ENCODE results near the gene PROS1. TPM values are rescaled to one million over a fixed set of nuclear protein-coding genes. Genes with fewer than 3 reads are reported as not detected.
A peak's percentile ranks its signal among the peaks of the same experiment; 100 is the strongest.
"Not testable (repeated sequence)": the region's sequence is repeated elsewhere in the genome, so short reads cannot be mapped to it uniquely, and the experiment has no call there.

The PROS1 gene
- total RNA-seq, 6 experiments from 2014 or later: 157 to 215 (median 183) TPM

GRCh38 chr3:93926789-93927188, 46.9 kb downstream of the PROS1 start:
- Histone ChIP-seq H3K4me1 (peaks cover 0 to 24% (median 2%) of the 10 kb centered on the region in 4 donors), H3K9me3 (no peaks in the 10 kb centered on the region), H3K27ac (peak overlapping the region in 1 of 3 donors; percentile 36), H3K4me3 (no peak overlapping the region), H3K27me3 (no peaks in the 10 kb centered on the region), H3K36me3 (no peaks in the 10 kb centered on the region)
- intact Hi-C loops (cut with DNase I): no loop called here
- TF ChIP-seq CTCF (IDR thresholded peaks at IDR 0.05) (no peak), POLR2A (IDR thresholded peaks at IDR 0.05) (no peak)
- ATAC-seq (peak in 3 of 4 donors; percentile 43 to 73 (median 48)), DNase-seq (no peak)

GRCh38 chr3:93924491-93924890, 49.2 kb downstream of the PROS1 start:
- no peak for ATAC-seq
- no peak for DNase-seq
- peaks cover 0 to 9% (median 2%) of the 10 kb centered on the region in 4 donors for H3K4me1 ChIP-seq
- no peak for TF ChIP-seq CTCF (IDR thresholded peaks at IDR 0.05)
- no peak for TF ChIP-seq POLR2A (IDR thresholded peaks at IDR 0.05)
- intact Hi-C loops (cut with DNase I): no loop called here
- 84% methylated on average over 2 of the region's 2 CpGs for WGBS (ENCODE audit: insufficient coverage, low coverage, low lambda C conversion rate, missing lambda C conversion rate)
- no peaks in the 10 kb centered on the region for H3K9me3 ChIP-seq
- H3K36me3 ChIP-seq: no peaks in the 10 kb centered on the region
- H3K4me3 ChIP-seq: no peak overlapping the region
- H3K27ac ChIP-seq: no peak overlapping the region
- H3K27me3 ChIP-seq: no peaks in the 10 kb centered on the region

- DNase-seq (no peak), ATAC-seq (no peak)
- TF ChIP-seq POLR2A (IDR thresholded peaks at IDR 0.05): no peak
- no peak for TF ChIP-seq CTCF (IDR thresholded peaks at IDR 0.05)
Observed at GRCh38 chr3:93923006-93923405, 50.7 kb downstream of the PROS1 start.

GRCh38 chr3:93917546-93918029, 56.1 kb downstream of the PROS1 start:
- intact Hi-C loops (cut with DNase I); H3K27ac ChIP-seq; H3K36me3 ChIP-seq; DNase-seq; H3K4me3 ChIP-seq; ATAC-seq; H3K27me3 ChIP-seq; H3K9me3 ChIP-seq: not testable (repeated sequence)
- H3K4me1 ChIP-seq: peaks cover 0 to 10% (median 0%) of the 10 kb centered on the region in 4 donors
- no CpG with 5 or more reads among the region's 17 CpGs for WGBS (ENCODE audit: insufficient coverage, low coverage, low lambda C conversion rate, missing lambda C conversion rate)

More at GRCh38 chr3:93923006-93923405, 50.7 kb downstream of the PROS1 start:
- H3K27ac ChIP-seq: no peak overlapping the region
- no peaks in the 10 kb centered on the region for H3K9me3 ChIP-seq
- H3K4me3 ChIP-seq: no peak overlapping the region
- WGBS (ENCODE audit: insufficient coverage, low coverage, low lambda C conversion rate, missing lambda C conversion rate): 58% methylated on average over 2 of the region's 2 CpGs
- H3K36me3 ChIP-seq: no peaks in the 10 kb centered on the region
- H3K4me1 ChIP-seq: peaks cover 0 to 9% (median 2%) of the 10 kb centered on the region in 4 donors
- H3K27me3 ChIP-seq: no peaks in the 10 kb centered on the region
- intact Hi-C loops (cut with DNase I): no loop called here

- intact Hi-C loops (cut with DNase I); H3K4me3 ChIP-seq; H3K27me3 ChIP-seq; H3K27ac ChIP-seq; H3K36me3 ChIP-seq; H3K9me3 ChIP-seq; DNase-seq: not testable (repeated sequence)
- WGBS (ENCODE audit: insufficient coverage, low coverage, low lambda C conversion rate, missing lambda C conversion rate): 40% methylated on average over 1 of the region's 1 CpG
- H3K4me1 ChIP-seq: peaks cover 0 to 16% (median 0%) of the 10 kb centered on the region in 4 donors
- peak in 3 of 4 donors; percentile 14 to 71 (median 26) for ATAC-seq
Observed at GRCh38 chr3:93913623-93914022, 60.1 kb downstream of the PROS1 start.

GRCh38 chr3:93911206-93911605, 62.5 kb downstream of the PROS1 start:
- no peaks in the 10 kb centered on the region for H3K9me3 ChIP-seq
- 86% methylated on average over 2 of the region's 2 CpGs for WGBS (ENCODE audit: insufficient coverage, low coverage, low lambda C conversion rate, missing lambda C conversion rate)
- no peak for DNase-seq
- TF ChIP-seq POLR2A (IDR thresholded peaks at IDR 0.05) (no peak), CTCF (IDR thresholded peaks at IDR 0.05) (no peak)
- H3K4me1 ChIP-seq: peaks cover 0 to 16% (median 0%) of the 10 kb centered on the region in 4 donors
- H3K4me3 ChIP-seq: no peak overlapping the region
- no peak for ATAC-seq
- H3K27ac ChIP-seq: no peak overlapping the region
- H3K36me3 ChIP-seq: peaks cover 0 to 7% (median under 1%) of the 10 kb centered on the region in 4 donors
- intact Hi-C loops (cut with DNase I): no loop called here
- H3K27me3 ChIP-seq: no peaks in the 10 kb centered on the region

All from right lobe of liver (tissue), 6 donors.